ENCODE measurements around the gene NFIX. TPM values are rescaled to one million over a fixed set of nuclear protein-coding genes. Genes with fewer than 3 reads are reported as not detected.

NFIX gene
- total and polyA plus RNA-seq, 12 donors = 1.3 to 72.8 (median 28.6) TPM

GRCh38 chr19:13057744-13058143 is 62.5 kb downstream of the NFIX start:
- TF ChIP-seq, protein P1, sequence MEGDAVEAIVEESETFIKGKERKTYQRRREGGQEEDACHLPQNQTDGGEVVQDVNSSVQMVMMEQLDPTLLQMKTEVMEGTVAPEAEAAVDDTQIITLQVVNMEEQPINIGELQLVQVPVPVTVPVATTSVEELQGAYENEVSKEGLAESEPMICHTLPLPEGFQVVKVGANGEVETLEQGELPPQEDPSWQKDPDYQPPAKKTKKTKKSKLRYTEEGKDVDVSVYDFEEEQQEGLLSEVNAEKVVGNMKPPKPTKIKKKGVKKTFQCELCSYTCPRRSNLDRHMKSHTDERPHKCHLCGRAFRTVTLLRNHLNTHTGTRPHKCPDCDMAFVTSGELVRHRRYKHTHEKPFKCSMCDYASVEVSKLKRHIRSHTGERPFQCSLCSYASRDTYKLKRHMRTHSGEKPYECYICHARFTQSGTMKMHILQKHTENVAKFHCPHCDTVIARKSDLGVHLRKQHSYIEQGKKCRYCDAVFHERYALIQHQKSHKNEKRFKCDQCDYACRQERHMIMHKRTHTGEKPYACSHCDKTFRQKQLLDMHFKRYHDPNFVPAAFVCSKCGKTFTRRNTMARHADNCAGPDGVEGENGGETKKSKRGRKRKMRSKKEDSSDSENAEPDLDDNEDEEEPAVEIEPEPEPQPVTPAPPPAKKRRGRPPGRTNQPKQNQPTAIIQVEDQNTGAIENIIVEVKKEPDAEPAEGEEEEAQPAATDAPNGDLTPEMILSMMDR (IDR thresholded peaks at IDR 0.05) = no peak
- no peak for TF ChIP-seq POLR2A (IDR thresholded peaks at IDR 0.05)
- H3K9me3 ChIP-seq (replicated peaks in 1 of 3) = no peaks in the 10 kb centered on the region
- no peak overlapping the region for H3K27ac ChIP-seq
- peaks cover 11 to 36% of the 10 kb centered on the region in 2 donors for H3K4me1 ChIP-seq (replicated peaks in 1 of 2)
- no peak overlapping the region for H3K4me3 ChIP-seq
- DNase-seq = no peak
- intact Hi-C loops (cut with DNase I) = no loop called here
- no peaks in the 10 kb centered on the region for H3K36me3 ChIP-seq (replicated peaks in 1 of 2)
- 63 to 83% (median 76%) methylated on average over 2 of the region's 2 CpGs for WGBS, 4 donors
- no peaks in the 10 kb centered on the region for H3K27me3 ChIP-seq

DNA sequence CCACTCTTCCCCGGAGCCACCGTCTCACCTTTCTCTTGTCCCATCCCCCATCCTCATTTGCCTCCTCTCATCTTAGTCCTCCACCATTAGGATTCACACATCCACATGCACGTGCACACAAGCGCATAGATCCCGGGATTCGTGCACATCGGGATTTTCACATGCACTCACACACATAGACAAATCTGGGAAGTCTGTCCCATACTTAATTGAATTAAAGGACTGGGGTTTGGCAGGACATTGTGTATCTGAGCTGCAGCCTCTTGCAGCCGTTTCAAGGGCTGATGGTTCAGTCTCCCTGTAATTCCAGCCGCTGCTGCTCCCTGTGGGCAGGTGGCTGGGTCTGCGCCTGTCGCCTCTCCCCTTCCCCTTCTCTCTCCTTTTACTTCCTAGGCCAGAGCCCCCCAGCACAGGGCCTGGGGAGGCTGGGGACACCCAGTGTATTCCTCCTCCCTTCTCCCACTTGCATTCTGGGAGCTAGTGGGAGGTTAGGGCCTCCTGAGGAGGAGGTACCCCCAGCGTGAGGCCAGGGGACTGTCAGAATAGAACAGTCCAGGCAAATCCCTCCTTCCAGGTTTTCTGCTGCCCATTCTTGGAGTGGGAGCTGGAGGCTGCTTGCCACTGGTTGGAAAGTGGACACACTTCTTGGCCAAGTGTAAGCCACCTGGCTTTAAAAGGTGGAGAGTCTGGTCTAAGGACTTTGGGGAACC is 63.8 kb downstream of the NFIX start:
- TF ChIP-seq, protein P1 (IDR thresholded peaks at IDR 0.05) = no peak
- TF ChIP-seq POLR2A (IDR thresholded peaks at IDR 0.05) = no peak
- Histone ChIP-seq H3K4me1 (replicated peaks in 1 of 2) (peaks cover 11 to 33% of the 10 kb centered on the region in 2 donors), H3K27ac (no peak overlapping the region), H3K9me3 (replicated peaks in 1 of 3) (no peaks in the 10 kb centered on the region), H3K36me3 (replicated peaks in 1 of 2) (no peaks in the 10 kb centered on the region), H3K27me3 (no peaks in the 10 kb centered on the region), H3K4me3 (no peak overlapping the region)
- DNase-seq = no peak
- 78 to 90% (median 82%) methylated on average over 12 of the region's 12 CpGs for WGBS, 4 donors
- intact Hi-C loops (cut with DNase I) = no loop called here

DNA sequence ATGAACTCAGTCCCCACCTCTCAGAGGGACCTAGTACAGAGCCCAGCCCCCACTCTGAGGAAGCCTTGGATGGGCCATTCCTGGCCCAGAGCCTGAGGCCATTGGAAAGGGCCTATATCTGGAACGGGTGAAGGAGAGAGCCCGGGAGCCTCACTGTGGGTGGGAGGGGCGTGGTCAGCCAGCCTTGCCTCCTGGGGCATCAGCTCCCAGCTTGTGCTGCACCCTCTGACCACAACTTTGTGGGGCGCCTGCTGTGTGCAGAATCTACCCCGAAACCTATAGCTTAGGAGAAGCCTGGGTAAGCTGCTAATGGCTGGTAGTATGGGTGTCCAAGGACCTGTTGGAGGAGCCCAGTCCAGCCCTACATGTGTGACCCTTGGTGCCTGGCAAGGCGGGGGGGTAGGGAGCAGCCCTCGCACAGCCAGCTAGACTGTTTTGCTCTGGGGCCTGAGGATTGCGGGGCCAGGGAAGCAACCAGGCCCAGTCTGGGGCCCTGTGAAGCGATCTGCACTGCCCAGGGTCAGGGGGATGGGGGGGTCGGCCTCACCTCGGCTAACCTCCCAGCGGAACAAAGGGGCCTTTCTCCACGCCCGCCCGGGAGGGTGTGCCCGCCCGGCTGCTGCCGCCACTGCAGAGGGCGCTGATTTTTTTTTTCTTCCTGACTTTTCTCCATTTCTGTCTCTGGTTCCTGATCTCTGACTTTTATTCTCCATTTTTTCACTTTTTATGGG is 65.1 kb downstream of the NFIX start:
- Histone ChIP-seq H3K4me1 (replicated peaks in 1 of 2) (peaks cover 11 to 29% of the 10 kb centered on the region in 2 donors), H3K36me3 (replicated peaks in 1 of 2) (no peaks in the 10 kb centered on the region), H3K27ac (peak overlapping the region in 2 of 5 donors; percentile 12 to 18), H3K9me3 (replicated peaks in 1 of 3) (no peaks in the 10 kb centered on the region), H3K27me3 (no peaks in the 10 kb centered on the region), H3K4me3 (peak overlapping the region in 2 of 4 donors; percentile 44)
- intact Hi-C loops (cut with DNase I) = loop anchor here in 1 of 2 donors (5.0 kb wide), 1 partner anchor 78 kb away; no protein-coding TSS in a partner anchor
- WGBS, 4 donors = 11 to 33% (median 30%) methylated on average over 13 to 19 of the region's 19 CpGs
- TF ChIP-seq, protein P1 (IDR thresholded peaks at IDR 0.05) = no peak
- no peak for TF ChIP-seq POLR2A (IDR thresholded peaks at IDR 0.05)
- DNase-seq = peak in 5 of 7 donors; percentile 42 to 56 (median 50)

Measured in adrenal gland (tissue), 12 donors.